Activated naive CD8-positive, alpha-beta T cell treated with anti-CD3 and anti-CD28 coated beads, Interleukin-2, amount 10 ng/mL, durations not matched to agents 7 days and 5 days (primary cell): ENCODE results near the gene TRPV6. TPM values are rescaled to one million over a fixed set of nuclear protein-coding genes. Genes with fewer than 3 reads are reported as not detected.

Experiments
- ATAC-seq: fragments of 150-1000 bp; cut with Tn5 transposase; one replicate; pipeline ENCODE4 v1.10.0; 2021; ENCODE audit warnings: low read depth, moderate library complexity
- POLR2A ChIA-PET: fragments of 350-600 bp; sonication (Branson Sonifier 250); formaldehyde crosslinking; loops from one replicate; lab custom pipeline; 2021; ENCODE audit warnings: antibody characterized with exemption; lab: Charles Lee
- DNase-seq: peaks from one replicate; pipeline ENCODE4 v3.0.0; 2021
- H3K27ac Mint-ChIP-seq: one replicate; pipeline ENCODE4 v1.8.0; 2022; ENCODE audit warnings: mild to moderate bottlenecking, mixed read lengths
- H3K27me3 Mint-ChIP-seq: one replicate; pipeline ENCODE4 v1.8.0; 2022; ENCODE audit warnings: mild to moderate bottlenecking, moderate library complexity, mixed read lengths
- H3K36me3 Mint-ChIP-seq: one replicate; pipeline ENCODE4 v1.8.0; 2021; ENCODE audit warnings: mild to moderate bottlenecking, mixed read lengths
- H3K4me1 Mint-ChIP-seq: one replicate; pipeline ENCODE4 v1.8.0; 2021; ENCODE audit warnings: mixed read lengths
- H3K4me3 Mint-ChIP-seq: one replicate; pipeline ENCODE4 v1.8.0; 2022; ENCODE audit warnings: mild to moderate bottlenecking, moderate library complexity, mixed read lengths
- H3K9me3 Mint-ChIP-seq: one replicate; pipeline ENCODE4 v1.8.0; 2021; ENCODE audit warnings: mixed read lengths
- total RNA-seq, 2 experiments: library from RNA; stranded (reverse); gene quantifications; one replicate each; pipeline ENCODE4 v1.2.3, GENCODE V29; 2021

Gene TRPV6
- total RNA-seq, 2 experiments from 2014 or later = not detected

GRCh38 chr7:142855756-142856564, 29.6 kb downstream of the TRPV6 start:
- ATAC-seq (no peak), DNase-seq (no peak)
- Mint-ChIP-seq H3K27ac (no peak overlapping the region), H3K4me1 (peaks cover 10% of the 10 kb centered on the region), H3K4me3 (peak overlapping the region; percentile 69), H3K36me3 (no peaks in the 10 kb centered on the region), H3K27me3 (peaks cover 15% of the 10 kb centered on the region), H3K9me3 (no peaks in the 10 kb centered on the region)
- POLR2A ChIA-PET = interaction anchor here (1.1 to 1.6 kb wide), 2 partner anchors 9 to 219 kb away, joined by 3 to 10 read pairs; no protein-coding TSS in a partner anchor

GRCh38 chr7:142855114-142855743, 30.3 kb downstream of the TRPV6 start:
- H3K4me3 Mint-ChIP-seq = peak overlapping the region; percentile 69
- DNase-seq (no peak), ATAC-seq (no peak)
- POLR2A ChIA-PET = interaction anchor here (1.1 to 1.6 kb wide), 2 partner anchors 9 to 218 kb away, joined by 3 to 10 read pairs; no protein-coding TSS in a partner anchor
- H3K27me3 Mint-ChIP-seq = peaks cover 17% of the 10 kb centered on the region
- H3K27ac Mint-ChIP-seq = no peak overlapping the region
- H3K9me3 Mint-ChIP-seq = no peaks in the 10 kb centered on the region
- H3K36me3 Mint-ChIP-seq = no peaks in the 10 kb centered on the region
- peaks cover 11% of the 10 kb centered on the region for H3K4me1 Mint-ChIP-seq

GRCh38 chr7:142854372-142855113, 31.0 kb downstream of the TRPV6 start, which contains the start of gene EPHB6:
EPHB6 (plus strand) TSS chr7:142855076; CDS start chr7:142863228, 8,152 bp downstream.
- POLR2A ChIA-PET = interaction anchor here (0.9 to 1.6 kb wide), 3 partner anchors 10 to 218 kb away, joined by 3 to 10 read pairs (median 3); no protein-coding TSS in a partner anchor
- Mint-ChIP-seq H3K27ac (peak within 1 kb of the TSS; percentile 72), H3K9me3 (no peaks in the 10 kb centered on the region)

DNA sequence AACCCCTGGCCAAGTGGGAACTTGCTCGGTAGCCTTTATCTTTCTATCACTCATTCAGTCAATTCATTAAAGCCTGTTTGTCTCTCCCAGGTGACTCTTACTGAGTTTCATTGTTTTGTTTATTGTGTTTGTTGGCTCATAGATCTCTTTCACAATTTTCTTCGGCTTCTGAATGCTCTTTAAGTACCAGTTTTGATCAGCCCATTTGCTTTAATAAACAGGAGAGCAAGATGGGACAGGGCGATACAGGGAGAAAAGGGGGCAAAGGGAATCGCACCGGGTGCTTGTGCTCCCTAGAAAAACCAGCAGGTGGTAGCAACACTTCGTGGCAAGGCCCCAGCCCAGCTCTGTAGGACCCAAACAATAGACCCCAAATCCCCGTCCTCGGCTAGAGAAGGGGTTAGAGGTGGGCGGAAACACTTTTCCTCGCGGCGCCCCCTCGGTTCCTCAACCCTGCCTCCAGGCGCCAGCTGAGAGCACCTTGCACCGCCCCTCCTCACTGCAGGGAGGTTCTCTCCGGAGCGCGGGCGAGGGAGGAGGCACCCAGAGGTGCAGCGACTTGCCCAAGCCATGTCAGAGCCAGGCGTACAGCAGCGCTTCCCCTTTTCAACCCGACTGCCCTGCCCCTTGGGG, 31.7 kb downstream of the TRPV6 start:
- POLR2A ChIA-PET = interaction anchor here (0.9 kb wide), 1 partner anchor 12 kb away, joined by 3 read pairs; no protein-coding TSS in a partner anchor
- peaks cover 23% of the 10 kb centered on the region for H3K27me3 Mint-ChIP-seq
- H3K4me1 Mint-ChIP-seq = peaks cover 11% of the 10 kb centered on the region
- H3K27ac Mint-ChIP-seq = peak overlapping the region; percentile 72
- no peaks in the 10 kb centered on the region for H3K36me3 Mint-ChIP-seq
- peak overlapping the region; percentile 93 for H3K4me3 Mint-ChIP-seq
- H3K9me3 Mint-ChIP-seq = no peaks in the 10 kb centered on the region
- peak; percentile 84 for ATAC-seq
- DNase-seq = peak; percentile 78

More at GRCh38 chr7:142854372-142855113, 31.0 kb downstream of the TRPV6 start, which contains the start of gene EPHB6:
- peak within 1 kb of the TSS; percentile 93 for H3K4me3 Mint-ChIP-seq
- peak; percentile 76 for DNase-seq
- ATAC-seq = peak; percentile 67
- H3K27me3 Mint-ChIP-seq = peaks cover 18% of the 10 kb centered on the region
- H3K4me1 Mint-ChIP-seq = peaks cover 11% of the 10 kb centered on the region
- no peaks in the 10 kb centered on the region for H3K36me3 Mint-ChIP-seq

- Mint-ChIP-seq H3K36me3 (no peaks in the 10 kb centered on the region), H3K9me3 (no peaks in the 10 kb centered on the region), H3K4me3 (no peak overlapping the region), H3K27ac (no peak overlapping the region), H3K4me1 (peaks cover 11% of the 10 kb centered on the region), H3K27me3 (peaks cover 32% of the 10 kb centered on the region)
- POLR2A ChIA-PET = no interaction called here
- ATAC-seq (no peak), DNase-seq (no peak)
Measured at GRCh38 chr7:142851919-142852318, 33.6 kb downstream of the TRPV6 start.

DNA sequence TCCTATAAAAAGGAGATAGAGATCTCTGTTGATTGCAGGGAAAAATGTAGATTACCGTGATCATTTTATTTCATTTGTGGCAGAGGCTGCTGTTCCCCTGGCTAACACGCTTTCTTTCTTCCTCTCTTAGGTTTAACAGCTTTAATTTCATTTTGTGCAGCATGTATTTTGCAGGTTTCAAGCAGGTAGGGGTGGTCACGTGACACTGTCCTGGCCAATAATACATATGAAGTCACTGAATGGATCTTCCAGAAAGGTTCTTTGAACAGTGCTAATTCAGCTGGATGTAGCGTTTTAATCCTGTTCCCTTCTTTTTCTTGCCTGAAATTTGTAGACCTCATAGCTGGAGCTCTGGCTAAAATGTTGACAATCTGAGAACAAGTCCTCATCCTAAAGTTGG, 34.3 kb downstream of the TRPV6 start:
- peaks cover 30% of the 10 kb centered on the region for H3K27me3 Mint-ChIP-seq
- POLR2A ChIA-PET = no interaction called here
- H3K4me1 Mint-ChIP-seq = peaks cover 11% of the 10 kb centered on the region
- no peaks in the 10 kb centered on the region for H3K36me3 Mint-ChIP-seq
- no peak for DNase-seq
- no peaks in the 10 kb centered on the region for H3K9me3 Mint-ChIP-seq
- ATAC-seq = no peak
- H3K4me3 Mint-ChIP-seq = no peak overlapping the region
- no peak overlapping the region for H3K27ac Mint-ChIP-seq

DNA sequence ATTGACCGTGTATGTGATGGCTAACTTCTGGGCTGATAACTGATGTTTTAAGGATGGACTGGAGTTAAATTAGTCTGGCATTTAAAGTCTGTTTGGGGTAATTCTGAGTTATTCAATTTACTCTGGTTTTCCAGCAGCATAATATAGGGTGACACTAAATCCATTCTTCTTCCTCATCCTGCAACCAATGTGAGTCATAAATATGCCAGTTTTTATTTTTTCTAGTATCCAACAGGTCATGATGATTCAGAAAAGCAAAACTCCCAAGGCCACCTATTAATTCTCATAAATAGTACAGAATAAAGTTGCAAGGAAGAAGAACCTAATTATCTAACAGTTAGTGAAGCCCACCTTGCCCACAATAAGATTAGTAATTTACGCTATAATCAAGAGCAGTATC, 38.2 kb downstream of the TRPV6 start:
- POLR2A ChIA-PET = no interaction called here

GRCh38 chr7:142842251-142842766, 43.2 kb downstream of the TRPV6 start:
- DNase-seq = no peak

More for the DNA sequence above, 38.2 kb downstream of the TRPV6 start:
- DNase-seq = no peak
- no peak for ATAC-seq
- Mint-ChIP-seq H3K9me3 (no peaks in the 10 kb centered on the region), H3K27ac (no peak overlapping the region), H3K4me3 (no peak overlapping the region), H3K36me3 (no peaks in the 10 kb centered on the region), H3K27me3 (peaks cover 35% of the 10 kb centered on the region), H3K4me1 (peaks cover 4% of the 10 kb centered on the region)

DNA sequence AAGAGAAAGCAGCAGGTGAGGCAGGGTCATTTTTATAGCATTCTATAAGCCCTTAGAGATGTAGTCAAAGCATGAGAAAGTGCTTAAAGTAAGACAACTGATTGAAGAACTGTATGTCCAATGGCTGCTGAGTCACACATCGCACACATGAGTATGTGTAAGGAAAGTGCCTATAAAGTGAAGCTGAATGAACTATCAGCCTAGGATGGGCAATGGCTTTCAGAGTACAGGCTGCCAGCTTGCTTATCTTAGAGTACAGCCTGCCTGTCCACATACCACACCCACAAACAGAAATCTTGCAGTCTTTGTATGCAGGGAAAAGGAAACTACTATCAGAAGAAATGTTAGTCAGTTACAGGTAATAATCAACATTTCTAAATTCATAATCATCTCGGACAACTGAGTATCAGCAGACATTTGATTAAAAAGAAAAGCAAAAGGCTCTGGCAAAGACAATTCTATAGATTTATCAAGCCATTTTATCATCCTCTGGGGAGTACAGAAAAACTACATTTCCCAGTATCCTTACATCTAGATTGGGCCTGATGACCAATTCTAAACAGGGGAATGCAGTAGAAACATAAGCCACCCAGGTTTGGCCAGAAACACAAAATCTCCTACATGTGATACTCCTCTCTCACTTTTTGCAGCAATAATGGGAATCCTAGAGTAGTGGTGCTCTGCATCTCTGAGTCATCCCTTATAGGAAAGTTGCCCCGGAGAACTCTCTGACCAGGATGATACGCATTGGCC, 46.9 kb downstream of the TRPV6 start:
- no peaks in the 10 kb centered on the region for H3K9me3 Mint-ChIP-seq
- H3K27ac Mint-ChIP-seq = no peak overlapping the region
- H3K4me1 Mint-ChIP-seq = peaks cover 14% of the 10 kb centered on the region
- ATAC-seq (no peak), DNase-seq (no peak)
- H3K4me3 Mint-ChIP-seq = no peak overlapping the region
- H3K27me3 Mint-ChIP-seq = peaks cover 13% of the 10 kb centered on the region
- H3K36me3 Mint-ChIP-seq = no peaks in the 10 kb centered on the region
- POLR2A ChIA-PET = no interaction called here

More at GRCh38 chr7:142842251-142842766, 43.2 kb downstream of the TRPV6 start:
- no peak overlapping the region for H3K27ac Mint-ChIP-seq
- no peak overlapping the region for H3K4me3 Mint-ChIP-seq
- H3K36me3 Mint-ChIP-seq = no peaks in the 10 kb centered on the region
- H3K9me3 Mint-ChIP-seq = no peaks in the 10 kb centered on the region
- H3K4me1 Mint-ChIP-seq = no peaks in the 10 kb centered on the region
- POLR2A ChIA-PET = no interaction called here
- H3K27me3 Mint-ChIP-seq = peaks cover 19% of the 10 kb centered on the region
- no peak for ATAC-seq

- H3K4me3 Mint-ChIP-seq = no peak overlapping the region
- no peak for ATAC-seq
- peaks cover 5% of the 10 kb centered on the region for H3K27me3 Mint-ChIP-seq
- H3K4me1 Mint-ChIP-seq = peaks cover 14% of the 10 kb centered on the region
- no peak for DNase-seq
- no peaks in the 10 kb centered on the region for H3K9me3 Mint-ChIP-seq
- POLR2A ChIA-PET = interaction anchor here (0.6 to 0.8 kb wide), 2 partner anchors 23 to 52 kb away, joined by 3 read pairs; no protein-coding TSS in a partner anchor
- H3K36me3 Mint-ChIP-seq = no peaks in the 10 kb centered on the region
- H3K27ac Mint-ChIP-seq = no peak overlapping the region
Measured at GRCh38 chr7:142836426-142836825, 49.1 kb downstream of the TRPV6 start.

- DNase-seq (no peak), ATAC-seq (no peak)
- Mint-ChIP-seq H3K4me1 (peaks cover 14% of the 10 kb centered on the region), H3K27me3 (peaks cover 7% of the 10 kb centered on the region), H3K36me3 (no peaks in the 10 kb centered on the region), H3K27ac (peak overlapping the region; percentile 2), H3K9me3 (no peaks in the 10 kb centered on the region), H3K4me3 (peak overlapping the region; percentile 23)
- POLR2A ChIA-PET = interaction anchor here (0.8 to 0.9 kb wide), 2 partner anchors 22 to 31 kb away, joined by 3 read pairs; no protein-coding TSS in a partner anchor
Measured at GRCh38 chr7:142835487-142835886, 50.1 kb downstream of the TRPV6 start.
